NOMO-1 treated with DMSO at 0.1 percent for 48 hours (cell line): ENCODE results near the gene FAM180A.
"Not testable (repeated sequence)": the region's sequence is repeated elsewhere in the genome, so short reads cannot be mapped to it uniquely, and the experiment has no call there.

Source experiments
- DNase-seq: peaks from one replicate; lab custom pipeline; 2025; ENCODE audit not compliant: unreplicated experiment; lab: John Stamatoyannopoulos, UW

FAM180A gene

DNA sequence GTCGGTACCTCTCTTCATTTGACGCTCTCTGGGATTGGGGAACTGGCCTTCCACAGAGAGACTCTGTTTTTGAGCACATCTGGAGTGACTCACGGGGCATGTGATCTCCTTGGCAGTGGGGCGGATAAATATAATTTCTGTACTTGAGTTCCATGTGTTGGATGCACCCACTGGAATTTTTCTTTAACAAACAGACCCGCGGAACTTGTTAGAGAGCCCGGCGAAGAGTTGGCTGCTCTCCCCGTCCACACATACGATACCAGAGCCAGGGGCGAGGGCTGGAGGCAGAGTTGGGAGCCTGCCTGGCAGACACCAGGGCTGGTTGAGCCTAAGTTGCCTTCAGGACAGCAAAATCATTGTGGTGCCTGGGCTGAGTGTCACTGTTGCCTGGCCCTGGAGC, at the start of gene FAM180A:
FAM180A (minus strand) TSS at position 44 of the 400 bp plus-strand sequence. CDS start 233 bp downstream, outside the sequence.
- no peak for DNase-seq

DNA sequence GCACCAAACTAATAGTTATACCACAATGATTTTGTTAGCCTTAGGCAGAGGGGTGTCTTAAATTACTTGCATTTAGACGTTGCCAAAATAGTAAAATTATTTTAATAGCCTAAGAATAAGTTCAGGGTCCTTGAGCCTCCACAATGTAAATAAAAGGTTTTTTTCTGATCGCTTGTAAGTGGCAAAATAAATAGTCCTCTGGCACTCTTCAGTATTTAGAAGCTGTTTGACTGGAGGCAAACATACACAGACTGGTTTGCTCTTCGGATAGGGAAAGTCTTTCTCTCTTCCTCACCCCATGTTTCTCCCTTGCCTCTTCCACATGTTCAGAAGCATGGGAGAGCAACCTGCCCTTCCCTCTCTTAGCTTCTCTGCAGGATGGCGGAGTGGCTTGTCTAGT, 49.5 kb upstream of the FAM180A start:
- no peak for DNase-seq

- DNase-seq: no peak
Observed at GRCh38 chr7:135795846-135796570, 47.4 kb upstream of the FAM180A start.

DNA sequence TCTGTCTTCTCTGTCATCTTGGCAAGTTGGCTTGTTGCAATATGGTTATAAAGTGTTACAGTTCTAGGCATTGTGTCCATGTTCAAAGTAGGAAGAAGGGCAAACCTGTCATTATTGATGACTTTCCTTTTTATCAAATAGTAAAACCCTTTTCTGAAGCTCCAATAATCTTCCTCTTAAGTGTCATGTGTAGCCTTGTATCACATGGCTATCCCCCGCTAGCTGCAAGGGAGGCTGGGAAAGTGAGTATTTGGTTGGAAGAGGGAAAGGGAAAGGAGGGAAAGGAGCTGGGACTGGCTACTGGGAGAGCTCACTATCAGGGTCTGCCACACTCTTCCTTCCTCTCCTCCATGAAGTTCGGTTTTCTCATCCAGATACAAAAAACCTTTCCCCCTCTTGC, 45.2 kb upstream of the FAM180A start:
- no peak for DNase-seq

GRCh38 chr7:135792866-135793265, 44.3 kb upstream of the FAM180A start:
- DNase-seq: no peak

- peak; percentile 0 for DNase-seq
Observed at GRCh38 chr7:135792363-135792668, 43.7 kb upstream of the FAM180A start.

GRCh38 chr7:135791543-135792362, 43.1 kb upstream of the FAM180A start:
- DNase-seq: no peak

DNA sequence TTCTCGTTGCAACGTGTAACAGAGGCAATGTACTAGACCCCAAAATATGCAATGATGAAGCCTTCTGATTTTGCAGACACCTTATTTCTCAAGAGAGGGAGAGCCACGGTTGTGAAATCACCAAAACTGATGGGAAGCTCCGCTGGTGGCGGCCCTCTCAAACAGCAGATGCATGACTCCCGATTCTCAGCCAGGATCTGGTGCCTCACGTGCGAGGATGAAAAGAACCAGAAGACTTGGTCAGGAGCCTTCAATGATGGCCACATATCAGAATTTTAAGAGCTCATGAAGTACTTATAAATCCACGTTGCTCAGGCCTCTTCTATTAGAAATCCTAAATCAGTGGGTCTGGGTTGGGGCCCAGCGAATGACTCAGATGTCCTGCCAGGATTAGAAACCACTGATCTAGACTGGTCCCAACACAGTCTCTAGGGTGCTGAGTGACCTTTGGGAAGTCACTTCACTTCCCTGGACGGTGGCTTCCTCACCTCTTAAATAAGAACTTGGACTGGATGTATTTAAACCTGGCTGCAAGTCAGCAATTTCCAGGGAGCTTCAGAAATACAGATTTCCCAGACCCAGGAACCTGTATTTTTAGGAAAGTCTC, 41.9 kb upstream of the FAM180A start:
- DNase-seq: no peak

GRCh38 chr7:135789956-135790355, 41.3 kb upstream of the FAM180A start:
- no peak for DNase-seq

DNA sequence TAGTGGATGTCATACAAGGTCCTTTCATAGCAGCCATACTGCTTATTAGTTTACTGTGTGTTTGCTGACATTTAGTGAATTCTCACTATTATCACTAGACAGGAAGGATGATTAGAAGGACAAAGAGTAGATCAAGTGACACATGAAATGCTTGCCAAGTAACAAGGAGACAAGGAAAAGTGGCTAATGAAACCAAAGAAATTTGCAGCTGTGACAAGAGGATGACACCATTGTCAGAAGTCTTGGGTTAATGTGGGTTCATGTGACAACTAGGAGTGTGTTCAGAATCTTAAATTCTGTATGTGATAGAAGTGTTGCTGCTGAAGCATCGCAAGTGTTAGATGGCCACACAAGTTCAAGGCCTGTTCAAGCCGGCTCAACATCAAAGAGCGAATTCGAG, 40.8 kb upstream of the FAM180A start:
- DNase-seq: no peak

- DNase-seq: no peak
Observed at GRCh38 chr7:135786911-135787310, 38.3 kb upstream of the FAM180A start.

GRCh38 chr7:135785065-135785464, 36.5 kb upstream of the FAM180A start:
- no peak for DNase-seq

- no peak for DNase-seq
Observed at GRCh38 chr7:135784013-135784412, 35.4 kb upstream of the FAM180A start.

GRCh38 chr7:135782801-135783200, 34.2 kb upstream of the FAM180A start:
- no peak for DNase-seq

- DNase-seq: no peak
Observed at GRCh38 chr7:135782377-135782776, 33.8 kb upstream of the FAM180A start.

DNA sequence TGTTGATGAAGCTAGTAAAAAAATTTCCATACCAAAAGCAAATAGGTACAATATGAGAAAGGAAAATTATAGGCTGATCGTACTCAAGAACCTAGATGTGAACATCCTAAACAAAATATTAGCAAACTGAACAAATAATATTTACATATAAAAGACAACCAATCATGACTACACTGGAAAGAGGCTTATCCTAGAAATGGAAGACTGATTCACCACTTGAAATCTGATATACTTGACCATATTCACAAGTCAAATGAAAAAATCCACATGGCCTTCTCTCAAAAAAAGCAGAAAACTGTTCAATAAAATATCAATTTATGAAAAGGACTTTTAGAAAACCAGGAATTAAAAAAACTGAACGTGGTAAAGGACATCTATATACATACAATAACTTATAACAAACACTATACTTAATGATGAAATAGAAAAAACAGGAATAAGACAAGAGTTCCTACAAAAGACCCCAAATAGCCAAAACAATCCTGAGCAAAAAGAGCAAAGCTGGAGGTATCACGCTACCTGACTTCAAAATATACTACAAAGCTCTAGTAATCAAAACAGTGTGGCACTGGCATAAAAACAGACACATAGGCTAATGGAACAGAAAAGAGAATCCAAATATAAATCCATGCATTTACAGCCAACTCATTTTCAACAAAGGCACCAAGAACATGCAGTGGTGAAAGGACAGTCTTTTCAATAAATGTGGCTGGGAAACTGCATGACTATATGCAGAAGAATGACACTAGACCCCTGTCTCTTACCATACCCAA, 29.2 kb upstream of the FAM180A start:
- no peak for DNase-seq

DNA sequence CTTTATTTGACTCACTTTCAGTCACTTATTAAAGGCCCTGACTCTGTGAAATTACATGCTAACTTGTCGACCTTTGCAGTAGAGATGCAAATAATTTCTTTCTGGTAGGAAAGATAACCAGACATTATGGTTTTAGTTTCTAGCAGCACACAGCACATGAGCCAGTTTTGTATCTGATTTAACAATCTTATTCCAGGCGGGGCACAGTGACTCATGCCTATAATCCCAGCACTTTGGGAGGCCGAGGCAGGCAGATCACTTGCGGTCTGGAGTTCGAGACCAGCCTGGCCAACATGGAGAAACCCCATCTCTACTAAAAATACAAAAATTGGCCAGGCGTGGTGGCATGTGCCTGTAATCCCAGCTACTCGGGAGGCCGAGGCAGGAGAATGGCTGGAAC, 27.3 kb upstream of the FAM180A start:
- DNase-seq: not testable (repeated sequence)

DNA sequence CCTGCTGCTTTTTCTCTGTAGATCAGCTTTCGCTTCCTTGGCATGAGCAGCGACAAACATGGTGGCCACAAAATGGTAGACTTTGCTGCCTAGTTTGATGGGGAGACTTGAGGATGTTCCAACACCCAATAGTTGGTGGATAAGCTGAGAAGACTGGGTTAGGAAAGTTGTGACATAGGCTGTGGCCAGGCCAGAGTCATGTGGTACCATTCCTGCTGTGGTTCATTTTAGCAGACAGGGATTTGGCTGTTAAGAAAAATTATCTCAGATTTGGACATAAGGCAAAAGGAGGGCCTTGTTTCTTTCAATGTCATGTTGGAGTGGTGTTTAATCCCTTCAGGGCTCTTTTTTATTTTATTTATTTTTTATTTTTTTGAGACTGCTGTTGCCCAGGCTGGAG, 26.6 kb upstream of the FAM180A start:
- no peak for DNase-seq

- DNase-seq: no peak
Observed at GRCh38 chr7:135774284-135774683, 25.7 kb upstream of the FAM180A start.

- DNase-seq: no peak
Observed at GRCh38 chr7:135773464-135773863, 24.9 kb upstream of the FAM180A start.

DNA sequence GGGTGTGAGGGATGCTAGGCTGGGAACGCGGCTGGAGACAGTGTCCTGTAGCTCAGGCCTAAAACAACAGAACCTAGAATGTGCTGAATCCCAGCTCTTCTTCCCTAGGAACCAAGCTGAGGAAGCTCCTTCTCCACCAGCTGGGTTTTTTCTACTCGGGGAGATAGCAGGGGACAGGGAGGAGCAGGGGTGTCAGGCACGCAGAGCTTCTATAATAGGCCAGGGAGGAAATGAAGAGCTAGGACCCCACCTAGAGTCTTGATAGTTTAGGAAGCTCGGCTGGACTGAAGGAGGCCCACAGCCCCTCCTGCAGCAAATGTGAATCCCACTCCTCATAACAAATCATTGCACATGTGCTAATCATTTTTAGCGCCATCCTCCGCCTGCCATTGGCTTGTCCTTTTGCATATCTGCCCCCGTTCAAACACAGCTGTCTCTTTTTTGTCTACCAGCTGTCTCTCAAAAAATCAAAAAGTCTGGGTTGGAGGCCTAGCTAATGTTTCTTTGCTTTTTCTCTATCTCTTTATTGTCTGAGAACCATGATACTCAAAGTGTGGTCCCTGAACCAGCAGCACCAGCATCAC, 24.1 kb upstream of the FAM180A start:
- no peak for DNase-seq
